Kidney epithelial cell (primary cell): Measurements from ENCODE around the gene OR52I1. TPM values are rescaled to one million over a fixed set of nuclear protein-coding genes. Genes with fewer than 3 reads are reported as not detected.

Experiments used
- DNase-seq: peaks from one replicate; pipeline ENCODE4 v3.0.0-alpha.2; 2010; ENCODE audit warnings: low read depth
- H3K27me3 ChIP-seq: 2 replicates; pipeline ENCODE4 v1.6.0; 2011; ENCODE audit warnings: low read length; ENCODE audit not compliant: control insufficient read depth, insufficient read depth
- H3K36me3 ChIP-seq: 2 replicates; pipeline ENCODE4 v1.5.1; 2011; ENCODE audit warnings: low read length; ENCODE audit not compliant: control insufficient read depth, insufficient read depth
- H3K4me3 ChIP-seq: 2 replicates; pipeline ENCODE4 v1.5.1; 2011; ENCODE audit warnings: low read depth, mild to moderate bottlenecking, control low read depth, low read length
- CTCF ChIP-seq: IDR thresholded peaks from 2 replicates; pipeline ENCODE4 v1.5.1; 2011; ENCODE audit warnings: mild to moderate bottlenecking, moderate library complexity, low read length, control low read depth, inconsistent platforms; ENCODE audit not compliant: insufficient read depth, poor library complexity, severe bottlenecking
- total RNA-seq: library from RNA; depleted of rRNA; stranded (reverse); fragments of >200 nt; gene quantifications from 2 replicates; pipeline ENCODE4 v1.2.3, GENCODE V29; 2015

OR52I1 gene
- total RNA-seq, 1 donor from 2014 or later: not detected

GRCh38 chr11:4637662-4638047 is 43.8 kb downstream of the OR52I1 start:
- no peak overlapping the region for H3K4me3 ChIP-seq
- H3K36me3 ChIP-seq: no peaks in the 10 kb centered on the region
- no peak for TF ChIP-seq CTCF
- DNase-seq: no peak
- H3K27me3 ChIP-seq: no peaks in the 10 kb centered on the region

GRCh38 chr11:4639931-4640330 is 46.1 kb downstream of the OR52I1 start:
- no peaks in the 10 kb centered on the region for H3K27me3 ChIP-seq
- no peak for DNase-seq
- no peaks in the 10 kb centered on the region for H3K36me3 ChIP-seq
- TF ChIP-seq CTCF: no peak
- no peak overlapping the region for H3K4me3 ChIP-seq

GRCh38 chr11:4641501-4641900 is 47.7 kb downstream of the OR52I1 start:
- H3K27me3 ChIP-seq: no peaks in the 10 kb centered on the region
- no peaks in the 10 kb centered on the region for H3K36me3 ChIP-seq
- no peak overlapping the region for H3K4me3 ChIP-seq
- no peak for TF ChIP-seq CTCF
- no peak for DNase-seq

- no peak for TF ChIP-seq CTCF
Measured at GRCh38 chr11:4642043-4642442, 48.2 kb downstream of the OR52I1 start.

GRCh38 chr11:4643076-4643475 is 49.2 kb downstream of the OR52I1 start:
- no peak for DNase-seq
- Histone ChIP-seq H3K36me3 (no peaks in the 10 kb centered on the region), H3K4me3 (no peak overlapping the region), H3K27me3 (no peaks in the 10 kb centered on the region)
- TF ChIP-seq CTCF: no peak

More at GRCh38 chr11:4642043-4642442, 48.2 kb downstream of the OR52I1 start:
- H3K36me3 ChIP-seq: no peaks in the 10 kb centered on the region
- no peak overlapping the region for H3K4me3 ChIP-seq
- DNase-seq: no peak
- H3K27me3 ChIP-seq: no peaks in the 10 kb centered on the region

- Histone ChIP-seq H3K36me3 (no peaks in the 10 kb centered on the region), H3K4me3 (no peak within 1 kb of the TSS), H3K27me3 (no peaks in the 10 kb centered on the region)
- no peak for TF ChIP-seq CTCF
- DNase-seq: no peak
Measured at GRCh38 chr11:4643682-4644081, 49.8 kb downstream of the OR52I1 start, which contains the start of gene OR51E1. OR51E1 (plus strand) TSS chr11:4643982; CDS start chr11:4652527, 8,545 bp downstream.
